ENCODE results near the gene PML. TPM values are rescaled to one million over a fixed set of nuclear protein-coding genes. Genes with fewer than 3 reads are reported as not detected.

Gene PML, protein sequence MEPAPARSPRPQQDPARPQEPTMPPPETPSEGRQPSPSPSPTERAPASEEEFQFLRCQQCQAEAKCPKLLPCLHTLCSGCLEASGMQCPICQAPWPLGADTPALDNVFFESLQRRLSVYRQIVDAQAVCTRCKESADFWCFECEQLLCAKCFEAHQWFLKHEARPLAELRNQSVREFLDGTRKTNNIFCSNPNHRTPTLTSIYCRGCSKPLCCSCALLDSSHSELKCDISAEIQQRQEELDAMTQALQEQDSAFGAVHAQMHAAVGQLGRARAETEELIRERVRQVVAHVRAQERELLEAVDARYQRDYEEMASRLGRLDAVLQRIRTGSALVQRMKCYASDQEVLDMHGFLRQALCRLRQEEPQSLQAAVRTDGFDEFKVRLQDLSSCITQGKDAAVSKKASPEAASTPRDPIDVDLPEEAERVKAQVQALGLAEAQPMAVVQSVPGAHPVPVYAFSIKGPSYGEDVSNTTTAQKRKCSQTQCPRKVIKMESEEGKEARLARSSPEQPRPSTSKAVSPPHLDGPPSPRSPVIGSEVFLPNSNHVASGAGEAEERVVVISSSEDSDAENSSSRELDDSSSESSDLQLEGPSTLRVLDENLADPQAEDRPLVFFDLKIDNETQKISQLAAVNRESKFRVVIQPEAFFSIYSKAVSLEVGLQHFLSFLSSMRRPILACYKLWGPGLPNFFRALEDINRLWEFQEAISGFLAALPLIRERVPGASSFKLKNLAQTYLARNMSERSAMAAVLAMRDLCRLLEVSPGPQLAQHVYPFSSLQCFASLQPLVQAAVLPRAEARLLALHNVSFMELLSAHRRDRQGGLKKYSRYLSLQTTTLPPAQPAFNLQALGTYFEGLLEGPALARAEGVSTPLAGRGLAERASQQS
- total RNA-seq = 19.1 TPM

GRCh38 chr15:73994413-73994883 lies at the start of gene PML:
PML (plus strand) TSS chr15:73994716; CDS start chr15:73994813, 97 bp downstream.

DNA sequence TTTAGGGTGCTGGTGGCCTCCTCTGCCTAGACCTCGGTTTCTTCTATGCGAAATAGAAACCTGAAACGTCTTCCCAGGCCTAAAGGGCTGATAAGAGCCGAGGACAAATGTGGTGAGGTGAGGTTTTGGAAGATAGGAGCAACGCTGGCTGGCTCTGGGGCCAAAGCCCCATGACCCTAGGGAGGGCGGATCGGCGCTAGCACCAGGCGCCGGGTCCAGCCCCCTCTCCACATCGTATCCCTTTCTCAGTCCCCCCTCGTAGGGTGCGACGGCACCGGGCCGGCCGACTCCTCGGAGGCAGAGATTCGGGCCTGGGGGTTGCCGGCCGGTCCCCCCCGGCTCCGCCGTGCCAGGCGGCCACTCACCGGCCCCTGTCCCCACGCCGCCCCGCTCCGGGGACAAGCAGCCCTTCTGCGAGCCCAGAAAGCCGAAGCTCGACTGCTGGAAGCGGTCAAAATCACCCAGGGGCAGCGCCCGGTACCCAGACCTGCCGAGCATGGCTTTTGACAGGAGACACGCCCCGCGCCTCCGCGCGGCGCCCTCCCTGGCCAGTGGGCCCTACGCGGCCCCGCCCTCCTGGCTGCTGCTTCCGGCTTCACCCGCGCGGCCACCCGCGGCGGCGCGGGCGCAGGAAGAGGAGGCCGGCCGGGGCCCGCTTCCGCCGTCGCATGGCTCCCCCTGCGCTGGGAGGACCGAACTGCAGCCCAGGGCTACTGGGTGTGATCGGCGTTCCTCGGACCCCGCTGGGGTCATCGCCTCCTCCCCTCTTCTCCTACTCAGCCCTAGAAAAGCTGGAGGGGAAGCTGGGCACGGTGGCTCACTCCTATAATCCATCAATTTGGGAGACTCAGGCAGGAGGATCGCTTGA lies 2.6 kb upstream of the PML start, which contains the start of gene STOML1:
Gene STOML1 (minus strand): TSS at position 570 of the 868 bp plus-strand sequence. CDS start 72 bp downstream, at position 498.

GRCh38 chr15:74082450-74082849 lies 87.9 kb downstream of the PML start, which contains the start of gene GOLGA6A:
GOLGA6A (minus strand) TSS chr15:74082550; CDS start chr15:74082509, 41 bp downstream.

Small RNA genes lying within 50 kb of the gene (small RNA-seq; reads per million reads assigned to genes)
- not detected for gene RN7SL429P (ENCODE audit: low replicate concordance)

Other genes with a start within 250 kb of the PML start
- gene INSYN1, start 241.4 kb upstream of the PML start, total RNA-seq = 28.5 TPM
- not detected for gene TBC1D21, start 121.2 kb upstream of the PML start, total RNA-seq
- 3.4 TPM for gene LOXL1, start 68.3 kb upstream of the PML start, total RNA-seq
- gene STOML1, start 2.4 kb upstream of the PML start, total RNA-seq = 23.5 TPM
- gene GOLGA6A, start 87.8 kb downstream of the PML start, total RNA-seq = not detected
- 186 TPM for gene ISLR2, start 135.9 kb downstream of the PML start, total RNA-seq
- gene ISLR, start 179.0 kb downstream of the PML start, total RNA-seq = 1.6 TPM
- gene STRA6, start 208.1 kb downstream of the PML start, total RNA-seq = 3.1 TPM
- 0.31 TPM for gene CCDC33, start 241.6 kb downstream of the PML start, total RNA-seq